ENCODE results near the gene OR2J1. TPM values are rescaled to one million over a fixed set of nuclear protein-coding genes. Genes with fewer than 3 reads are reported as not detected.
"Not testable (repeated sequence)": the region's sequence is repeated elsewhere in the genome, so short reads cannot be mapped to it uniquely, and the experiment has no call there.

Gene OR2J1
- total RNA-seq, 1 experiment from 2014 or later = not detected

GRCh38 chr6:29097803-29098202, 1.5 kb upstream of the OR2J1 start:
- no peaks in the 10 kb centered on the region for H3K27me3 Mint-ChIP-seq (ENCODE audit: unreplicated experiment)
- H3K4me3 Mint-ChIP-seq (ENCODE audit: low read depth, unreplicated experiment) = no peak overlapping the region
- H3K36me3 Mint-ChIP-seq (ENCODE audit: insufficient read depth, unreplicated experiment) = no peaks in the 10 kb centered on the region
- CTCF ChIA-PET = no interaction called here
- no peak for DNase-seq
- BruUV-seq (replicated peaks) = no TSS peak
- no peaks in the 10 kb centered on the region for H3K4me1 Mint-ChIP-seq (ENCODE audit: low read depth, unreplicated experiment)
- no peak for TF ChIP-seq CTCF (IDR thresholded peaks at IDR 0.05; ENCODE audit: unreplicated experiment)
- intact Hi-C loops (cut with micrococcal nuclease; ENCODE audit: unreplicated experiment) = no loop called here
- H3K27ac Mint-ChIP-seq (ENCODE audit: unreplicated experiment) = no peak overlapping the region
- H3K9me3 Mint-ChIP-seq (ENCODE audit: low read depth, unreplicated experiment) = peaks cover 3% of the 10 kb centered on the region

GRCh38 chr6:29107758-29108157, 8.5 kb downstream of the OR2J1 start, which contains the start of gene OR2J3:
TSS of gene OR2J3 (plus strand) at chr6:29108058. CDS start at chr6:29111891, 3,833 bp downstream.
- Mint-ChIP-seq H3K36me3 (ENCODE audit: insufficient read depth, unreplicated experiment) (no peaks in the 10 kb centered on the region), H3K4me1 (ENCODE audit: low read depth, unreplicated experiment) (no peaks in the 10 kb centered on the region), H3K27ac (ENCODE audit: unreplicated experiment) (no peak within 1 kb of the TSS), H3K27me3 (ENCODE audit: unreplicated experiment) (no peaks in the 10 kb centered on the region), H3K9me3 (ENCODE audit: low read depth, unreplicated experiment) (peaks cover 7% of the 10 kb centered on the region), H3K4me3 (ENCODE audit: low read depth, unreplicated experiment) (no peak within 1 kb of the TSS)
- CTCF ChIA-PET = interaction anchor here (0.6 kb wide), 1 partner anchor 75 kb away, joined by 5 read pairs; no protein-coding TSS in a partner anchor
- TF ChIP-seq CTCF (IDR thresholded peaks at IDR 0.05; ENCODE audit: unreplicated experiment) = no peak
- DNase-seq = no peak
- BruUV-seq (replicated peaks) = no TSS peak
- intact Hi-C loops (cut with micrococcal nuclease; ENCODE audit: unreplicated experiment) = no loop called here

GRCh38 chr6:29112135-29112534, 12.8 kb downstream of the OR2J1 start:
- Mint-ChIP-seq H3K9me3 (ENCODE audit: low read depth, unreplicated experiment) (no peaks in the 10 kb centered on the region), H3K4me1 (ENCODE audit: low read depth, unreplicated experiment) (no peaks in the 10 kb centered on the region), H3K27ac (ENCODE audit: unreplicated experiment) (no peak overlapping the region), H3K27me3 (ENCODE audit: unreplicated experiment) (no peaks in the 10 kb centered on the region), H3K4me3 (ENCODE audit: low read depth, unreplicated experiment) (no peak overlapping the region), H3K36me3 (ENCODE audit: insufficient read depth, unreplicated experiment) (no peaks in the 10 kb centered on the region)
- no peak for TF ChIP-seq CTCF (IDR thresholded peaks at IDR 0.05; ENCODE audit: unreplicated experiment)
- CTCF ChIA-PET = interaction anchor here (0.6 kb wide), 1 partner anchor 110 kb away, joined by 7 read pairs; no protein-coding TSS in a partner anchor
- peak; percentile 34 for DNase-seq
- BruUV-seq (replicated peaks) = no TSS peak
- intact Hi-C loops (cut with micrococcal nuclease; ENCODE audit: unreplicated experiment) = no loop called here

- H3K27me3 Mint-ChIP-seq (ENCODE audit: unreplicated experiment); H3K4me1 Mint-ChIP-seq (ENCODE audit: low read depth, unreplicated experiment); BruUV-seq (replicated peaks); H3K36me3 Mint-ChIP-seq (ENCODE audit: insufficient read depth, unreplicated experiment); intact Hi-C loops (cut with micrococcal nuclease; ENCODE audit: unreplicated experiment); DNase-seq; CTCF ChIA-PET; H3K9me3 Mint-ChIP-seq (ENCODE audit: low read depth, unreplicated experiment); H3K4me3 Mint-ChIP-seq (ENCODE audit: low read depth, unreplicated experiment); H3K27ac Mint-ChIP-seq (ENCODE audit: unreplicated experiment): not testable (repeated sequence)
Observed at GRCh38 chr6:29114964-29115363, 15.7 kb downstream of the OR2J1 start.

- Mint-ChIP-seq H3K27ac (ENCODE audit: unreplicated experiment) (no peak overlapping the region), H3K4me1 (ENCODE audit: low read depth, unreplicated experiment) (no peaks in the 10 kb centered on the region), H3K27me3 (ENCODE audit: unreplicated experiment) (no peaks in the 10 kb centered on the region), H3K36me3 (ENCODE audit: insufficient read depth, unreplicated experiment) (no peaks in the 10 kb centered on the region), H3K9me3 (ENCODE audit: low read depth, unreplicated experiment) (no peaks in the 10 kb centered on the region), H3K4me3 (ENCODE audit: low read depth, unreplicated experiment) (no peak overlapping the region)
- BruUV-seq (replicated peaks) = no TSS peak
- no peak for TF ChIP-seq CTCF (IDR thresholded peaks at IDR 0.05; ENCODE audit: unreplicated experiment)
- intact Hi-C loops (cut with micrococcal nuclease; ENCODE audit: unreplicated experiment) = no loop called here
- CTCF ChIA-PET = no interaction called here
- DNase-seq = no peak
Observed at GRCh38 chr6:29129326-29130012, 30.2 kb downstream of the OR2J1 start.
